ENCODE data around the gene UROC1. TPM values are rescaled to one million over a fixed set of nuclear protein-coding genes. Genes with fewer than 3 reads are reported as not detected.

Gene UROC1
- total and polyA plus RNA-seq, 8 donors = 0.08 to 0.24 (median 0.13) TPM; not detected in 3

DNA sequence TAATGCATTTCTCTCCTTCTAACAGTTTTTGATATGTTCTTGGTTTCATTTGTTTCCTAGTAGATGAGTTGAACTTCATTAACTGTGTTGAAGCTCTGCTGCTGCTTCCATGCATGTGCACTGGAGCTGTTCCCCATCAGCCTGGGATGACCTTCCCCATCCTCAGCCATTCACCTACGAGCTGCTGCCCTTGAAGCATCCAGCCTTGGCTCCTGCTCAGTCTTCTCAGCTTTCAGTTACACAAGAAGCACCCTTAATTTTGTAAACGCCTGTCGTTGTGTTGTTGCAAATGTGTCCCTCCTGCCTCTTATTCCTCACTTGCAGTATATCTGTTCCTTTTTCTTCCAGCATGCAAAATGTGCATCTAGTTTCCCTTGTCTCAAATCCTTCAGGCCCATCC lies 33.4 kb downstream of the UROC1 start:
- ATAC-seq = no peak
- no peak for DNase-seq
- Histone ChIP-seq H3K4me3 (no peak overlapping the region), H3K9me3 (no peaks in the 10 kb centered on the region), H3K4me1 (peaks cover 0 to 15% of the 10 kb centered on the region in 2 donors), H3K27ac (no peak overlapping the region), H3K36me3 (no peaks in the 10 kb centered on the region), H3K27me3 (no peaks in the 10 kb centered on the region)
- TF ChIP-seq CTCF (IDR thresholded peaks at IDR 0.05) = no peak
- intact Hi-C loops (cut with DNase I) = no loop called here

- Histone ChIP-seq H3K36me3 (no peaks in the 10 kb centered on the region), H3K27me3 (no peaks in the 10 kb centered on the region), H3K9me3 (no peaks in the 10 kb centered on the region), H3K4me3 (no peak overlapping the region), H3K27ac (no peak overlapping the region), H3K4me1 (peaks cover 0 to 15% of the 10 kb centered on the region in 2 donors)
- ATAC-seq = no peak
- TF ChIP-seq CTCF (IDR thresholded peaks at IDR 0.05) = no peak
- DNase-seq = peak in 1 of 4 donors; percentile 65
- intact Hi-C loops (cut with DNase I) = no loop called here
These were observed 34.2 kb downstream of the UROC1 start for GRCh38 chr3:126483321-126483761.

DNA sequence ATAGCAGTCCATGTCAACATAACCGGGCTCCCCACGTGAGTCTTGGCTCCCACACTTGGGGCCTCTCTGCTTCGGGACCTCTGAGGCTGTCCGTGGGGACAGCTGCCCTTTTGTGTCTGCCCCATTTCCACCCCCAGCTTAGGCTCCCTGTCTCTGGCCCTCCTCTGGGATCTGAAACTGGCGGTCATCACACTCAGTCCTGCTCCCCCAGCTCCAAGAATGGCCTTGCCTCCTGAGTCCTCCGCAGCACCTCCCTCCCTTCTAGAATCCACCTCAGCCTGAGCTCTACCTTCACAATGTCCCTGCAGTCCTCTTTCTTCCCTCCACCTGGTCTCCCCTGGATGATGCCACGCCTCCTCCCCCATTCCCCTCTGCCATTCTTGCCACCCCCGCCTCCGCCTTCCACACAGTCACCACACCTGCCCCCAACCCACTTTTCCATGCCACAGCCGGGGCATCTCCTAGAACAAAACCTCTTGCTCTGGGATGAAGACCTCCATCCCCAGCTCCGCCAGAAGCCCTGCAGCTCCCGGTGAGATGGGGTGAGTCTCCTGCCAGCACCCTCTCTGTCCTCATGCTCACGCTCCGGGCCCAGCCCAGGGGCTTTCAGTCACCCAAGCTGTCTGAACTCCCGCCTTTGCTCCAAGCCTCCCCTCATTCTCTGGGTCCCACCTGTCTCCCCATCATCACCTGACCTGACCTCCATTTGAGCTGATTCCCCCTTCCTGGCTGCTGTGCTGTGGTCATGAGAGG lies 34.9 kb downstream of the UROC1 start:
- H3K9me3 ChIP-seq = no peaks in the 10 kb centered on the region
- no peaks in the 10 kb centered on the region for H3K36me3 ChIP-seq
- no peak overlapping the region for H3K4me3 ChIP-seq
- intact Hi-C loops (cut with DNase I) = no loop called here
- no peak for TF ChIP-seq CTCF (IDR thresholded peaks at IDR 0.05)
- H3K27me3 ChIP-seq = no peaks in the 10 kb centered on the region
- DNase-seq (peak in 1 of 4 donors; percentile 50), ATAC-seq (no peak)
- peaks cover 0 to 10% of the 10 kb centered on the region in 2 donors for H3K4me1 ChIP-seq
- H3K27ac ChIP-seq = no peak overlapping the region

- DNase-seq = peak in 1 of 4 donors; percentile 70
- Histone ChIP-seq H3K9me3 (no peaks in the 10 kb centered on the region), H3K27me3 (no peaks in the 10 kb centered on the region), H3K4me3 (no peak overlapping the region), H3K36me3 (no peaks in the 10 kb centered on the region), H3K27ac (no peak overlapping the region), H3K4me1 (peaks cover 0 to 2% of the 10 kb centered on the region in 2 donors)
- no peak for TF ChIP-seq CTCF (IDR thresholded peaks at IDR 0.05)
- intact Hi-C loops (cut with DNase I) = no loop called here
- ATAC-seq = no peak
These were observed 35.6 kb downstream of the UROC1 start for GRCh38 chr3:126481808-126482502.

- Histone ChIP-seq H3K27me3 (no peaks in the 10 kb centered on the region), H3K4me3 (no peak overlapping the region), H3K4me1 (peaks cover 0 to 6% of the 10 kb centered on the region in 2 donors), H3K9me3 (no peaks in the 10 kb centered on the region), H3K27ac (no peak overlapping the region), H3K36me3 (no peaks in the 10 kb centered on the region)
- ATAC-seq (no peak), DNase-seq (no peak)
- intact Hi-C loops (cut with DNase I) = no loop called here
- TF ChIP-seq CTCF (IDR thresholded peaks at IDR 0.05) = no peak
These were observed 36.7 kb downstream of the UROC1 start for GRCh38 chr3:126480861-126481260.
